KOPT-K1 (cell line): ENCODE data around the gene STARD10.
A peak's percentile ranks its signal among the peaks of the same experiment; 100 is the strongest.

Experiments
- H3K27ac ChIP-seq: fragments of 200-600 bp; sonication (generic); 2 replicates; pipeline ENCODE4 v1.5.1; 2016; ENCODE audit warnings: antibody characterized with exemption, mild to moderate bottlenecking, low read depth, low read length; ENCODE audit not compliant: poor library complexity, severe bottlenecking
- H3K36me3 ChIP-seq: fragments of 200-600 bp; sonication (generic); 2 replicates; pipeline ENCODE4 v1.5.1; 2017; ENCODE audit warnings: antibody characterized with exemption, mild to moderate bottlenecking, low read length, moderate library complexity; ENCODE audit not compliant: insufficient read depth
- H3K9me3 ChIP-seq: fragments of 200-600 bp; sonication (generic); 2 replicates; pipeline ENCODE4 v1.5.1; 2017; ENCODE audit warnings: antibody characterized with exemption, low read length, mild to moderate bottlenecking; ENCODE audit not compliant: insufficient read depth, poor library complexity, severe bottlenecking

The STARD10 gene, protein sequence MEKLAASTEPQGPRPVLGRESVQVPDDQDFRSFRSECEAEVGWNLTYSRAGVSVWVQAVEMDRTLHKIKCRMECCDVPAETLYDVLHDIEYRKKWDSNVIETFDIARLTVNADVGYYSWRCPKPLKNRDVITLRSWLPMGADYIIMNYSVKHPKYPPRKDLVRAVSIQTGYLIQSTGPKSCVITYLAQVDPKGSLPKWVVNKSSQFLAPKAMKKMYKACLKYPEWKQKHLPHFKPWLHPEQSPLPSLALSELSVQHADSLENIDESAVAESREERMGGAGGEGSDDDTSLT

DNA sequence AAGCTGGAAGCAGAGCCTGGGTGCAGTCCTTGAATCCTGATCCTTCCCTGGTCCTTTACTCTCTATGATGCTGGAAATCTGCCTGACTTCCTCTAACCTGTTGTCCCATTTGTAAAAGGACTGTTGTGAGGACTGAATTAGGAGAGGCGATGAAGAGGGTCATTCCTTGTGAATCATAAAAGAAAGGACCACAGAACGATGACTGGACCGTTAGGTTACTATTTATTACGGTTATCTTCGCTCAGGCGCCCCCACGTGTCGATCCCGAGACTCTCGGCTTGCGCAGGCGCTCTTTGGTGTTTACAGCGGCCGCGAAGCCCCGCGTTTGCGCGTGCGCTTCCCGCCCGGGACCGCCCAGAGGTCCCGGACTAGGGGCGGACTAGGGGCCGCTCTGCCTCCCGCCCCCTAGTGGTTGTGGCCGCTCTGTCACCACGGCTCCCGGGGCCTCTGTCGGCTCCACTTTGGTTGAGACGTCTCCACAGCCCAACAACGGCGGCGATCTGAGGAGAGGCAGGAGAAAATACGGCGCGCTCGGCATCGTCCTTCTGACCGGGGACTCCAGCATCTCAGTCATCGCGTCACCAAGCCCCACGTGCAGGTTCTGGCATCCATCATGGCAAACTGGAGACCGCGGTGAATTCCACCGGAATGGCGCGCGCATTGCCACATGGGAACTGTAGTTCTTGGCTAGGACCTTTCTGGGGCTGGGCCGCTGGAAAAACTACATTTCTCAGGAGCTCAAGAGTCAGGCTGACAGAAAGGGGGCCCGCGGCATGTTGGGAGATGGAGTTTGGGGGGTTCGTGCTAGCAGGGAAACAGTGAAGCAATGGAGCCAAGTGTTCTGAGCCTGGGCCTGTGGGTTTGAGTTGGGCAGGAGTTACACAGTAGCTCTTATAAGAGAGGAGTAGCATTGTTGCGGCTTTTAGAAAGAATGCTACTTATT, at the start of gene STARD10:
STARD10 (minus strand) TSS at position 623 of the 943 bp plus-strand sequence. CDS start 12,866 bp downstream, outside the sequence.
- H3K27ac ChIP-seq: peak within 1 kb of the TSS; percentile 69
- no peaks in the 10 kb centered on the region for H3K9me3 ChIP-seq
- H3K36me3 ChIP-seq: no peaks in the 10 kb centered on the region

DNA sequence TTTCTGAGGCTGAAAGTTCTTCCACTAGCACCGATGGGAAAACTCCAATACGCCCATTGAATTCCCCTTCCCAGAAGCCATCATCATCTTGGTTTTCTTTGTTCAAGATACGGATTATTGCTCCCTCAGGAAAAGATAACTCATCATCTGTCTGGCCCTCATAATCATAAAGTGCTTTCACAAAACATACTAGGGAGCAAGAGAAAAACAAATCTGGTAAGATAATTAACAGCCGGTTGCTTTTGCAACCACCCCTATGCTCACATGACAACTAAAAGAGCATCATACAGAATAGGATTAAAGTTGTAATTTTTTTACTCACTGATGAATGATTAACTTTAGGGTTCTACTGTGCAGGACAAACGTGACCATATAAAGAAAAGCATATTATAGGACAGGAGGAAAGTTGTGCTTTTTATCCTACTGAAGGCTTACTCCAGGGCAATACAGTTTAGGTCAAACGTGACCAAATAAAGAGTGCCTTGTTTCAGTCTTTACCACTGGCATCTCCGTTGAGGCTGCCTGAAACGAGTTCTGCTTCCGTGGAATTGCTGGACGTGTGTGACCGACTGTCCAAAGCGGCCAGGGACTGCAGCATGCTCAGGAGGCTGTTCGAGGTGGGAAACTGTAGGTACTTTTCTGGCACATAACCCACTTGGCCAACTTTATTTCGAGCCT, 48.9 kb upstream of the STARD10 start:
- Histone ChIP-seq H3K27ac (no peak overlapping the region), H3K9me3 (no peaks in the 10 kb centered on the region), H3K36me3 (peaks cover 89% of the 10 kb centered on the region)

DNA sequence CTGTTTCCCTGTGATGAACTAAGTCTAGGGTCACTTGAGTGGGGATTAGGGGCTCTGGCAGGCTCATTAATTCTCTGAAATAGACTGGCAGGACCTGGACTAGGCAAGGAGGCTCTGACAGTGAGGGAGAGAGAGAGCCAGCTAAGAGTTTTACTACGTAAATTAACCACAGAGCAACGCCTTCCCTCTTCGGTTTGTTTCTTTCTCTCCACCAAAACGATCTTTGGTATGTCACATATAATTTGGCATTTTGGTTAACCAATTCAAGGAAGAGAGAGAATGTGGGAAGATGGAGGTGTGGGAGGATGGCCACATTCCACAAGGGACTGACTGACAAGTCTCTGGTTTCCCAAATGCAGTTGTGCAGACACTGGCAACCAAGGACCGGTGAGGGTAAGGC, 48.3 kb upstream of the STARD10 start:
- H3K36me3 ChIP-seq: peaks cover 91% of the 10 kb centered on the region
- no peak overlapping the region for H3K27ac ChIP-seq
- no peaks in the 10 kb centered on the region for H3K9me3 ChIP-seq

- H3K36me3 ChIP-seq: peaks cover 95% of the 10 kb centered on the region
- H3K9me3 ChIP-seq: no peaks in the 10 kb centered on the region
- no peak overlapping the region for H3K27ac ChIP-seq
Observed at GRCh38 chr11:72841397-72841796, 47.5 kb upstream of the STARD10 start.

DNA sequence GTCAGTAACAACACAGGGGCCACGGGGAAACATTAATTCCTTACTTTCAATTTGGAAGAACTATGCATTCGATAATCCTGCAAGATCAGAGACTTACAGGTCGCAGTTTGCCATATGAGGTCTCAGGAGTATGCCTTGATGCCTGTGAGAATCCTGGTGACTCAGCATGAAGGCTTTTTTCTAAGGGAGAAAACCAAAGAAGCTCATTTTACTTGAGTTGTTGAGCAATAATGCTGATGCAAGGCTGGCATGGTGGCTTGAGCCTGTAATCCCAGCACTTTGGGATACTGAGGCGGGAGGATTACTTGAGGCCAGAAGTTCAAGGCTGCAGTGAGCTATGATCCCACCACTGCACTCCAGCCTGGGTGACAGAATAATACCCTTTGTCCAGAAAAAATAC, 46.9 kb upstream of the STARD10 start:
- no peak overlapping the region for H3K27ac ChIP-seq
- H3K36me3 ChIP-seq: peaks cover 97% of the 10 kb centered on the region
- no peaks in the 10 kb centered on the region for H3K9me3 ChIP-seq

DNA sequence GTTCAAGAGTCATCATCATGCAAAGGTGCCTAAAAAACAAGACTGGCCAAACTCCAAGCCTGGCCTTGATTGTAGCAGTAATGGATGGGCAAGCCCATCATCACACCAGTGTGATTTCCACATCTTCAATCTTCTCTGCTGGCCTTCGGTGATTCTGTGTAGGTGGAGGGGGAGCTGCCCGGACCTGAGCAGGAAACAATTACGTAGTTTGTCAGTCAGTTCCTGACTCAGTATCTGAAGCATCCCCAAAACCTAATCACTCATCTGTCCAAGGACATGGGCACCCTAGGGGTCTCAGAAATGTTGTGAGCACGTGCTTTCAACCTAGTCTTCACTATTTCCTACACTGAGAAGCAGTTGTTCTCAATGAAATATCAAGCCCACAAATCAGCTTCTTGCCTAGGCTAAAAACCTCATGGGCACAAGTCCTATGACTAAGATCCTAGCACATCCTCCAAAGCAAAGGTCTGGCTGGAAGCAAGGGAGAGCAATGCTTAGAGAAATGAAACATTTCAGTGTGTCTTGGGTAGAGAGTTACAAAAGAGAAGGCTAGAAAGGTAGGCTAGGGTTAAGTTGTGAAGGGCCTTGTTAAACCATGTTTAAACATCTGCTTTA, 45.0 kb upstream of the STARD10 start:
- peaks cover 89% of the 10 kb centered on the region for H3K36me3 ChIP-seq
- no peak overlapping the region for H3K27ac ChIP-seq
- H3K9me3 ChIP-seq: no peaks in the 10 kb centered on the region

- H3K36me3 ChIP-seq: peaks cover 88% of the 10 kb centered on the region
- no peak overlapping the region for H3K27ac ChIP-seq
- H3K9me3 ChIP-seq: no peaks in the 10 kb centered on the region
Observed at GRCh38 chr11:72836111-72836510, 42.3 kb upstream of the STARD10 start.

GRCh38 chr11:72834905-72835304, 41.1 kb upstream of the STARD10 start:
- Histone ChIP-seq H3K36me3 (peaks cover 88% of the 10 kb centered on the region), H3K27ac (no peak overlapping the region), H3K9me3 (no peaks in the 10 kb centered on the region)

DNA sequence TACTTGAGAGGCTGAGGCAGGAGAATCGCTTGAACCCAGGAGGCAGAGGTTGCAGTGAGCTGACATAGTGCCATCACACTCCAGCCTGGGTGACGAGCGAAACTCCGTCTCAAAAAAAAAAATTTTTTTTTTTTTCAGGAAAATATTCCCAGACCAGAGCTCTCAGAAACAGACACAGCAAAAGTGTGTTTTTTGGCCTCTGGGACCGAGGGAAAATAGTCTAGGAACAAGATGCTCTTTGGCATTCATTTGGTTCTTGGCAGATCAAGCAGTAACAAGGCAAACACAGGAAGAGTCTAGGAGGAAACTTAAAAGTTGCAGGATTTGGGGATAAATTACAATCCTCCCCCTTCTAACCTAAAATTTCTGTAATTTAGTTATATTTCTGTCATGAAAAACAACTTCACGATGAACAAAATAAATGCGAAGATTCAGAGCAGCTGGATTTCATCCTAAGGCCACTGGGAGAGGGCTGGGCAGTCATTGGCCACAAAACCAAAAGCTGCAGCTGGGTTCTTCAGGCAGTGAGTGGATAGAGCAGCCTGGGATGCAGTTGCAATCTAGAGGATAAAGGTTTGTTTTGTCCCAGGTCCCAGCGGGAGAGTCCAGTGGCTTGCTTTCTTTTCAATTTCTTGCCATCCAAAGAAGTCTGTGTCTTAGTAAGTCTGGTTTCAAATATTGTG, 40.1 kb upstream of the STARD10 start:
- Histone ChIP-seq H3K27ac (no peak overlapping the region), H3K36me3 (peaks cover 88% of the 10 kb centered on the region), H3K9me3 (no peaks in the 10 kb centered on the region)

DNA sequence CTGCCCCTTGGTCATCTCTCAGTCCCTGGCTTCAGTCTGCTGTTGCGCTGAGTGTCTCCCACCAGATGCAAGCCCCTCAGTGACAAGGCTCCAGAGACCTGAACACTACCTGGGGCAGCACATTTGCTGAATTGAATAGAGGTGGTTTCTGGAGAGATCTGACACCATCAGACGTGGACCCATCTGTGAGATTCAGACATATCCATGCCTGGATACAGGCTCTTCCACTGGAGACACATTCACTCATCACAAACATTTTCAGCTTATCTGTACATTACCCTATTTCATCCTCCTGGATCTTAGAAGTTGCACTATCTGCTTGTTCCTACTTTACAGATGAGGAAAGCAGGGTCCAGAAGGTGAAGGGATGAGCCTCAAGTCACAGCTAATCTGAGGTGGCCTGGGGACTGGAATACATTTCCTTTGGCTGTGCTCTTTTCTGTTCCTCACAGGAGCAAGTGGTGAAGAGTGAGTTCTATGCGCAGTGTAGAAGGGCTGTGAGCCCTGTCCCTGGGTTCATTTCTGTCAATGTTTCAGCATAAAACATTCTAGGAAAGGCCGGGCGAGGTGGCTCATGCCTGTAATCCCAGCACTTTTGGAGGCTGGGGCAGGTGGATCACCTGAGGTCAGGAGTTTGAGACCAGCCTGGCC, 39.4 kb upstream of the STARD10 start:
- Histone ChIP-seq H3K27ac (no peak overlapping the region), H3K9me3 (no peaks in the 10 kb centered on the region), H3K36me3 (peaks cover 88% of the 10 kb centered on the region)

- Histone ChIP-seq H3K27ac (no peak overlapping the region), H3K36me3 (peaks cover 85% of the 10 kb centered on the region), H3K9me3 (no peaks in the 10 kb centered on the region)
Observed at GRCh38 chr11:72832301-72833082, 38.6 kb upstream of the STARD10 start.

GRCh38 chr11:72831521-72832300, 37.9 kb upstream of the STARD10 start:
- Histone ChIP-seq H3K27ac (no peak overlapping the region), H3K9me3 (no peaks in the 10 kb centered on the region), H3K36me3 (peaks cover 83% of the 10 kb centered on the region)
